Activated T-helper 2 cell treated with anti-CD3 and anti-CD28 coated beads, Interferon-gamma antibody, Interleukin-2, Interleukin-4, amounts not matched to agents 10 μg/mL and 5 μg/mL and 100 μg/mL, durations not matched to agents 14 hours and 24 hours and 36 hours (primary cell): ENCODE results near the gene ASB1. TPM values are rescaled to one million over a fixed set of nuclear protein-coding genes. Genes with fewer than 3 reads are reported as not detected.

ENCODE experiments used
- DNase-seq: peaks from one replicate; pipeline ENCODE4 v3.0.0; 2021; ENCODE audit warnings: low spot score
- H3K27ac Mint-ChIP-seq: one replicate; pipeline ENCODE4 v1.8.0; 2021; ENCODE audit warnings: mixed read lengths
- H3K27me3 Mint-ChIP-seq: one replicate; pipeline ENCODE4 v1.8.0; 2021; ENCODE audit warnings: low read depth, mixed read lengths
- H3K36me3 Mint-ChIP-seq: one replicate; pipeline ENCODE4 v1.8.0; 2021; ENCODE audit warnings: low read depth, mixed read lengths
- H3K4me1 Mint-ChIP-seq: one replicate; pipeline ENCODE4 v1.8.0; 2021; ENCODE audit warnings: low read depth, mixed read lengths
- H3K4me3 Mint-ChIP-seq: one replicate; pipeline ENCODE4 v1.8.0; 2021; ENCODE audit warnings: low read depth, mild to moderate bottlenecking, moderate library complexity, mixed read lengths
- H3K9me3 Mint-ChIP-seq: one replicate; pipeline ENCODE4 v1.8.0; 2021; ENCODE audit warnings: mixed read lengths
- intact Hi-C: fragments of 100-400 bp; cut with micrococcal nuclease; formaldehyde crosslinking; loops from one replicate; pipeline ENCODE4 v1.15.1; 2023
- total RNA-seq: library from RNA; stranded (reverse); gene quantifications from 2 replicates; pipeline ENCODE4 v1.2.3, GENCODE V29; 2022

The ASB1 gene
- total RNA-seq, 1 donor from 2014 or later = 36.3 TPM

DNA sequence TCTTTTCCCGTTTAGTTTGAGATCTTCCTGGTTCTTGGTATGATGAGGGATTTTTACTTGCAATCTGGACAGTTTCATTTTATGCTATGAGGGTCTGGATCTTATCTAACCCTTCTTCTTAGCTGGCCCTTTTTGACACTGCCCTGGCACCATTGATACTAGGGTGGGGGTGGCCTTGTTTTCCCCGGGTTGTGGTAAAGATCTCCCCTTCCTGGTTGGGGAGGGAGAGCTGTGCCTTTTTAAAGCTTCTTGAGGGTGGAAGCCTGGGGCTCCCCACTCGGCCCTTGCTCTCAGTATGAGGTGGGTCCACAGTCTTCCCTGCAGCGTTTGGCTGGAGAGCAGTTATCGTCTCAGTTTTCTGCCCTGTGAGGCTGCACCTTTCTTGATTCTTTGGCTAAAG is 66.1 kb downstream of the ASB1 start:
- Mint-ChIP-seq H3K36me3 (no peaks in the 10 kb centered on the region), H3K27ac (no peak overlapping the region), H3K9me3 (no peaks in the 10 kb centered on the region), H3K4me1 (peaks cover 23% of the 10 kb centered on the region), H3K27me3 (peaks cover 2% of the 10 kb centered on the region), H3K4me3 (no peak overlapping the region)
- intact Hi-C loops = no loop called here
- no peak for DNase-seq

- H3K4me3 Mint-ChIP-seq = no peak overlapping the region
- no peaks in the 10 kb centered on the region for H3K9me3 Mint-ChIP-seq
- no peaks in the 10 kb centered on the region for H3K36me3 Mint-ChIP-seq
- intact Hi-C loops = no loop called here
- no peak overlapping the region for H3K27ac Mint-ChIP-seq
- H3K4me1 Mint-ChIP-seq = peaks cover 23% of the 10 kb centered on the region
- no peak for DNase-seq
- peaks cover 2% of the 10 kb centered on the region for H3K27me3 Mint-ChIP-seq
Measured at GRCh38 chr2:238493411-238493810, 66.7 kb downstream of the ASB1 start.

DNA sequence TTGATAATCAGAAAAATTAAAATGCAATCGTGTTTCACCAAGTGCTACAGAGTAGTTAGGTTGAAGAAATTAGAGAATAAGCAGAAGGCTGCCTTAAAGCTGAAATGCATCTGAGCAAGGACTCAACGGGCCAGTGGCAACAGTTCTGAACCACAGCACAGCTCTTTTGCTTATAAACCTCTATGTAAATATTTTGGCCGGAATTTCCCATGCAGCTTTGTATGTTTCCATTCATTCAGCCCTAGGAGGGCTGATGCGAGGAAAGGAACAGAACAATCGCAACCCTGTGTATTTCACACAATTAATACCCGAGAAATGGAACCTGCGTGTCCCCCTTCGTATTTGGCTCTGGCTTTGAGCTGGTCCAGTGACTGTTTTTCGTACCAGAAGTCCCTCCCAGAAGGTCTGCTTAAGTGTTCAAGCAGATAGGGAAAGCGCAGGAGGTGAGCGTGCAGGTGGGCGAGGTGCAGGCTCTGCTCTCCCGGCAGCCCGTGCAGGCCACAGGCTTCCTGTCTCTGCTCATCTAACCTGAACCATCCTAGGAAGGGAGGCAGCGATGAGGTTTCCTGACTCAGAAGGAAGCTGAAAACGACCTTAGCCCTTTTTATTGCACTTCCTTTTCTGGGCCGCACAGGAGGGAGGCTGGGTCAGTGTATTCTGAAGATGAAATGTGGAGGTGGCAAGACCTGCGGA is 67.3 kb downstream of the ASB1 start:
- H3K4me1 Mint-ChIP-seq = peaks cover 23% of the 10 kb centered on the region
- intact Hi-C loops = no loop called here
- peaks cover 2% of the 10 kb centered on the region for H3K27me3 Mint-ChIP-seq
- no peak overlapping the region for H3K4me3 Mint-ChIP-seq
- no peak for DNase-seq
- H3K9me3 Mint-ChIP-seq = no peaks in the 10 kb centered on the region
- no peaks in the 10 kb centered on the region for H3K36me3 Mint-ChIP-seq
- H3K27ac Mint-ChIP-seq = peak overlapping the region; percentile 43

DNA sequence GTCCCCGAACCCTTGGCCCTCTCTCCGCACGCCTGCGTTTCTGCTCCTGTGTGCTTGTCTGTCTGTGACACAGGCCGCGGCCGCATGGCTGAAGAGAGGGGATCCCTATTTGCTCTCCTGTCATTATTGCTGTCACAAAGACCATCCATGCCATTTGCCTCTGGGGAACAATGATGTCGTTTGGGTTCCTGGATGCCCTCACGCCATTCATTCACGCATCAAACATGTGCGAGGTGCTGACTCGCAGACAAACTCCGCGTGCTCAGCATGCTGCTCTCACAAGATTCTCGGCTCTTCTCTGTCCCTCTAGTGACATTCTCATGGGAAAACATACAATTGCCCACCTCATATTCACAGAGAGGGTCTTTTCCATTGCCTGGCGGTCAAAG is 67.8 kb downstream of the ASB1 start:
- H3K4me1 Mint-ChIP-seq = peaks cover 23% of the 10 kb centered on the region
- peak overlapping the region; percentile 43 for H3K27ac Mint-ChIP-seq
- no peaks in the 10 kb centered on the region for H3K36me3 Mint-ChIP-seq
- no peaks in the 10 kb centered on the region for H3K9me3 Mint-ChIP-seq
- H3K4me3 Mint-ChIP-seq = no peak overlapping the region
- intact Hi-C loops = no loop called here
- no peak for DNase-seq
- peaks cover 2% of the 10 kb centered on the region for H3K27me3 Mint-ChIP-seq

GRCh38 chr2:238495422-238495821 is 68.7 kb downstream of the ASB1 start:
- Mint-ChIP-seq H3K4me3 (no peak overlapping the region), H3K4me1 (peaks cover 23% of the 10 kb centered on the region), H3K27me3 (peaks cover 2% of the 10 kb centered on the region), H3K36me3 (no peaks in the 10 kb centered on the region), H3K9me3 (no peaks in the 10 kb centered on the region), H3K27ac (no peak overlapping the region)
- intact Hi-C loops = no loop called here
- DNase-seq = no peak

DNA sequence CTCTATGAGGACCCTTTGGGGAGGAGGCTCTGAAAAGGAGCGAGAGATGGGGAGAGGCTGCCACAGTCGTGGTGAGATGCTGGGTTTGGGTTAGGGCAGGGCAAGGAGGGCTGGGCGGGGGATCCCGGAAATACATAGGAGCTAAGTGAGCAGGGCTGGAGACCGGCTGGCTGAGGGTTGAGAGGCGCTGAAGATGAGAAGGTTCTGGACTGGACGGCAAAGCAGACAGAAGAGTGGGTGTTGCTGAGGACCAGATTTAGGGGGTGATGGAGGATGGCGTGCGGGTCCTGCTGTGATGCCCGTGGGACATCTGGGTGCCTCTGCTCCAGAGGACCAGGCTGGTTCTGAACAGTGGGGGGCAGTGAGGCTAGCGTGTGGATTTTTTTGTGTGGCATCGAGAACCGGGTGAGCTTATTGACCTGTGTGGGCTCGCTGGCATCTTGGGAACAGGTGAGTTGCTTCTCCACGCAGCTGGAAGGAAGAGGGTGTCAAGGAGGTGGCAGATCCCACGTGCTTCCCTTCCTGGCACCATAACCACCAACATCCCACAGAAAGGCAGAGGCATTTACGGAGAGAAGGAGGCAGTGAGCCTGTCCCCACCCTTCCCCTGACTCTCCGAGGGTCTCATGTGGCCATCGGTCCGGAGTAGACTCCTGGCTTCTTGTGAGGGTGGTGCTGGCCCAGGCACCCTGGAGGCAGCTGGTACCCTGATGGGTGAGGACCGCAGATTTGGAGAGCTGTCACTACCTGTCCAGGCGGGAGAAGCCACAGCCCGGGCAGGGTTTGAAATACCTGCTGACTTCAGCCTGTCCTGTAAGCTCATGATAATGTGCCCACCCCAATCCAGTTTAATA is 70.3 kb downstream of the ASB1 start:
- H3K27ac Mint-ChIP-seq = no peak overlapping the region
- no peak overlapping the region for H3K4me3 Mint-ChIP-seq
- peaks cover under 1% of the 10 kb centered on the region for H3K27me3 Mint-ChIP-seq
- DNase-seq = no peak
- no peaks in the 10 kb centered on the region for H3K9me3 Mint-ChIP-seq
- intact Hi-C loops = no loop called here
- peaks cover 23% of the 10 kb centered on the region for H3K4me1 Mint-ChIP-seq
- H3K36me3 Mint-ChIP-seq = no peaks in the 10 kb centered on the region

DNA sequence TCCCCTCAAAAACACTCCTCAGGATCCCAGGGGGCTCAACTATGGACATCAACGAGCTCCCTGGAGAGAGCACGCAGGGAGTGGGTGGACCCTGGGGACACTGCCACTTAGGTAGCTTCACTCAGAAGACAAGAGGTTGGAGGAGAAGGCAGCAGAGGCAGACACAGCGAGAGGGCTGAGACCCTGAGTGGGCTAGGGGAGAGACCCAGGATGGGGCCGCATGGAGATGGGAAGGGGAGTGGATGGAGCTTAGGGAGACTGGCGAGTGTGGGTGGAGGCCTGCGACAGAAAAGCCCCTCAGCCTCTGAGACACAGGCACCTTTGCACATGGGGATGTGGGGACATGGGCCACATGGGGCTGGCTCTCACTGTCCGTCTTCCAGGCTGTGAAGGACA is 70.9 kb downstream of the ASB1 start:
- Mint-ChIP-seq H3K4me1 (peaks cover 22% of the 10 kb centered on the region), H3K27me3 (no peaks in the 10 kb centered on the region), H3K36me3 (no peaks in the 10 kb centered on the region), H3K9me3 (no peaks in the 10 kb centered on the region), H3K27ac (no peak overlapping the region), H3K4me3 (no peak overlapping the region)
- no peak for DNase-seq
- intact Hi-C loops = no loop called here

- Mint-ChIP-seq H3K9me3 (no peaks in the 10 kb centered on the region), H3K27me3 (no peaks in the 10 kb centered on the region)
Measured at GRCh38 chr2:238498188-238498587, 71.5 kb downstream of the ASB1 start.

DNA sequence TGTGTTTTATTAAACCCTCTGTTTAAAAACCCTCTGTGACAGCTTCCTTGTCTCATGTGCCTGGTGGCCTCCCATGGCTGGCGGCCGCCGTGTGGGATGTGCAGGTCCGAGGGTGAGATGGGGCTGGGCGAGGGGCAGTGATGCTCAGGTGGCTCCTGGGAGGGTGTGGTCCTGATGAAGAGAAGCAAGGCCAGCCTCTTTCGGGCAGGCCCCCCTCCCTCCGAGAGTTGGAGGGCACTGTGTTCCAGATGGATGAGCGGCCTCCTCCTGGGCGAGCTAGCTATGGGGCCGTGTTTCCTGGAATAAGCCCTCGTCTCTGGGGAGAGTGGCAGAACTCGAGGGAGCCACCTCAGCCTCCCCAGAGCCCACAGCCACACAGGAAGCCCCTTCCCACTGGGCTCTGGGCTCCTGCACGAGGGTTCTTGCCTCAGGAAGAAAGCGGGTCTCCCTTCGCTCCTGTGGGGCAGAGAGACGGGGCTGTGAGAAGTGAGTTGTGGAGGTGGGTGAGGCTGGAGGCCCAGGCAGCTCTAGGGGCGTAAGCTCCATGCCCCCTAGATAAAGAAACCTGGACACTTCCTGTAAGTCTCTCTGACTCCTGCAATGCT is 72.1 kb downstream of the ASB1 start:
- H3K27ac Mint-ChIP-seq = no peak overlapping the region
- H3K4me3 Mint-ChIP-seq = no peak overlapping the region
- no peak for DNase-seq
- no peaks in the 10 kb centered on the region for H3K27me3 Mint-ChIP-seq
- no peaks in the 10 kb centered on the region for H3K9me3 Mint-ChIP-seq
- intact Hi-C loops = no loop called here
- no peaks in the 10 kb centered on the region for H3K36me3 Mint-ChIP-seq
- peaks cover 12% of the 10 kb centered on the region for H3K4me1 Mint-ChIP-seq

More at GRCh38 chr2:238498188-238498587, 71.5 kb downstream of the ASB1 start:
- no peak overlapping the region for H3K4me3 Mint-ChIP-seq
- H3K36me3 Mint-ChIP-seq = no peaks in the 10 kb centered on the region
- no peak overlapping the region for H3K27ac Mint-ChIP-seq
- no peak for DNase-seq
- intact Hi-C loops = no loop called here
- H3K4me1 Mint-ChIP-seq = peaks cover 18% of the 10 kb centered on the region

- no peaks in the 10 kb centered on the region for H3K27me3 Mint-ChIP-seq
- no peaks in the 10 kb centered on the region for H3K9me3 Mint-ChIP-seq
- DNase-seq = no peak
- H3K4me3 Mint-ChIP-seq = no peak overlapping the region
- intact Hi-C loops = no loop called here
- H3K27ac Mint-ChIP-seq = no peak overlapping the region
- H3K4me1 Mint-ChIP-seq = peaks cover 2% of the 10 kb centered on the region
- H3K36me3 Mint-ChIP-seq = no peaks in the 10 kb centered on the region
Measured at GRCh38 chr2:238499731-238500580, 73.2 kb downstream of the ASB1 start.

DNA sequence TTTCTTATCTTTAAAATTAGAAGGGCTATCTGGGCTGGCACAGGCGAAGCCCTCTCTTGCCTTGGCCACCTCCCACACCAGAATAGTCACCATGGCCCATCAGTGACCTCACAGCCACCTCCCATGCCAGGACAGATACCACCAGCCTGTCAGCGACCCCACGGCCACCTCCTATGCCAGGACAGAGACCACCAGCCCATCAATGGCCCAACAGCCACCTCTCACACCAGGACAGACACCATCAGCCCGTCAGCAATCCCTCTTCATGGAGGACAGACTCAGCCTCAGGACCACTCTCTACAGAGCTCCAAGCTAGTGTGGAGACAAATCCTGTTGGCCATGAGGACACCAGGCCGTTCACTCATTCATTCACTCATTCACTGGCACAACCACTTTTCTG is 74.6 kb downstream of the ASB1 start:
- intact Hi-C loops = no loop called here
- Mint-ChIP-seq H3K4me3 (no peak overlapping the region), H3K27ac (no peak overlapping the region), H3K36me3 (no peaks in the 10 kb centered on the region), H3K9me3 (no peaks in the 10 kb centered on the region), H3K27me3 (no peaks in the 10 kb centered on the region), H3K4me1 (no peaks in the 10 kb centered on the region)
- DNase-seq = no peak
